Fibroblast of lung (primary cell): ENCODE results near the gene ARMC8. TPM values are rescaled to one million over a fixed set of nuclear protein-coding genes. Genes with fewer than 3 reads are reported as not detected.

Experiments used
- DNase-seq, 2 donors: peaks; one replicate each; pipeline versions ENCODE4 v3.0.0 to v3.0.0-alpha.2; 2010; ENCODE audit warnings: low read depth in 2 of 2
- H2AFZ ChIP-seq: 2 replicates; pipeline ENCODE4 v1.5.1; 2012; ENCODE audit warnings: low read length, control low read depth, inconsistent platforms
- H3K27ac ChIP-seq: 2 replicates; pipeline ENCODE4 v1.5.1; 2011; ENCODE audit warnings: low read length, control low read depth; ENCODE audit not compliant: insufficient read depth
- H3K27me3 ChIP-seq: 2 replicates; pipeline ENCODE4 v1.5.1; 2011; ENCODE audit warnings: mild to moderate bottlenecking, low read length; ENCODE audit not compliant: control insufficient read depth, insufficient read depth
- H3K36me3 ChIP-seq: 2 replicates; pipeline ENCODE4 v1.5.1; 2011; ENCODE audit warnings: low read length; ENCODE audit not compliant: control insufficient read depth, insufficient read depth
- H3K4me1 ChIP-seq: 2 replicates; pipeline ENCODE4 v1.5.1; 2011; ENCODE audit warnings: low read length; ENCODE audit not compliant: control insufficient read depth, insufficient read depth; ENCODE audit errors: extremely low read depth
- H3K4me2 ChIP-seq: 2 replicates; pipeline ENCODE4 v1.5.1; 2011; ENCODE audit warnings: low read length, control low read depth; ENCODE audit not compliant: insufficient read depth; ENCODE audit errors: extremely low read depth
- H3K4me3 ChIP-seq, 4 experiments: fragments of 200-600 bp in 1 of 4; sonication (generic) in 1 of 4; replicated peaks in 1 of 4; 2 replicates each; pipeline ENCODE4 v1.5.1; 2011 to 2016; ENCODE audit warnings: low read length in 4 of 4, low read depth in 3 of 4, mild to moderate bottlenecking in 3 of 4, control low read depth in 2 of 4, inconsistent platforms in 1 of 4, mixed read lengths in 1 of 4; ENCODE audit not compliant: insufficient read depth in 1 of 4; ENCODE audit errors: control extremely low read depth in 1 of 4
- H3K79me2 ChIP-seq: 2 replicates; pipeline ENCODE4 v1.5.1; 2012; ENCODE audit warnings: mild to moderate bottlenecking, low read length, inconsistent platforms; ENCODE audit not compliant: control insufficient read depth, insufficient read depth
- H3K9ac ChIP-seq: 2 replicates; pipeline ENCODE4 v1.5.1; 2011; ENCODE audit warnings: mild to moderate bottlenecking, low read length, control low read depth; ENCODE audit not compliant: insufficient read depth
- H3K9me3 ChIP-seq: 2 replicates; pipeline ENCODE4 v1.5.1; 2012; ENCODE audit warnings: low read depth, low read length; ENCODE audit not compliant: control insufficient read depth, insufficient read depth
- H4K20me1 ChIP-seq: 2 replicates; pipeline ENCODE4 v1.5.1; 2011; ENCODE audit warnings: low read length; ENCODE audit not compliant: control insufficient read depth, insufficient read depth; ENCODE audit errors: extremely low read depth
- CTCF ChIP-seq, 2 donors: IDR thresholded peaks in 1 of 2; conservative IDR thresholded peaks in 1 of 2; 1 replicate in 1 of 2; 2 replicates in 1 of 2; pipeline ENCODE4 v1.5.1; 2011 to 2012; ENCODE audit warnings: low read length in 2 of 2, control low read depth in 1 of 2, inconsistent platforms in 1 of 2, low read depth in 1 of 2, mild to moderate bottlenecking in 1 of 2
- EZH2 ChIP-seq: IDR thresholded peaks from 2 replicates; pipeline ENCODE4 v1.5.1; 2012; ENCODE audit warnings: low read length, control low read depth, mild to moderate bottlenecking; ENCODE audit errors: missing control alignments
- polyA plus RNA-seq, 2 donors: library from polyadenylated mRNA; depleted of rRNA in 1 of 2; stranded (reverse) in 1 of 2; unstranded in 1 of 2; fragments of >200 nt; gene quantifications; 2 replicates each; pipeline ENCODE4 v1.2.1, GENCODE V29; 2011 to 2012; ENCODE audit warnings: missing spikeins in 1 of 2
- total RNA-seq: library from RNA; depleted of rRNA; stranded (reverse); fragments of >200 nt; gene quantifications from 2 replicates; pipeline ENCODE4 v1.2.1, GENCODE V29; 2014

ARMC8 gene
- total and polyA plus RNA-seq, 2 donors (not counting 1 experiment from before 2014, with no cell fraction given): 44.7 to 45.9 TPM

GRCh38 chr3:138241061-138241460 lies 54.0 kb downstream of the ARMC8 start:
- Histone ChIP-seq H3K9ac (no peak overlapping the region), H3K27ac (no peak overlapping the region), H3K4me2 (no peak overlapping the region), H3K4me3 (no peak overlapping the region), H4K20me1 (no peaks in the 10 kb centered on the region), H3K27me3 (no peaks in the 10 kb centered on the region), H3K79me2 (no peaks in the 10 kb centered on the region), H3K9me3 (no peaks in the 10 kb centered on the region), H3K4me1 (no peaks in the 10 kb centered on the region), H3K36me3 (no peaks in the 10 kb centered on the region), H2AFZ (no peak overlapping the region)
- peak in 1 of 2 donors; percentile 49 for DNase-seq
- TF ChIP-seq CTCF (conservative IDR thresholded peaks at IDR 0.05 in 1 of 2, IDR thresholded peaks at IDR 0.05 in 1 of 2; ENCODE audit: low read depth in 1 of 2, low read length in 2 of 2) (no peak), EZH2 (no peak)

- no peak for DNase-seq
- Histone ChIP-seq H3K27me3 (no peaks in the 10 kb centered on the region), H4K20me1 (no peaks in the 10 kb centered on the region), H3K36me3 (no peaks in the 10 kb centered on the region), H2AFZ (no peak overlapping the region), H3K27ac (no peak overlapping the region), H3K9me3 (no peaks in the 10 kb centered on the region), H3K4me3 (no peak overlapping the region), H3K4me2 (no peak overlapping the region), H3K79me2 (no peaks in the 10 kb centered on the region), H3K4me1 (no peaks in the 10 kb centered on the region), H3K9ac (no peak overlapping the region)
- no peak for TF ChIP-seq CTCF (conservative IDR thresholded peaks at IDR 0.05 in 1 of 2, IDR thresholded peaks at IDR 0.05 in 1 of 2; ENCODE audit: low read depth in 1 of 2, low read length in 2 of 2)
- TF ChIP-seq EZH2: no peak
These were observed 54.6 kb downstream of the ARMC8 start for GRCh38 chr3:138241676-138242075.

GRCh38 chr3:138242466-138242865 lies 55.4 kb downstream of the ARMC8 start:
- Histone ChIP-seq H3K27ac (no peak overlapping the region), H3K9me3 (no peaks in the 10 kb centered on the region), H3K4me3 (no peak overlapping the region), H3K9ac (no peak overlapping the region), H4K20me1 (no peaks in the 10 kb centered on the region), H3K36me3 (no peaks in the 10 kb centered on the region), H2AFZ (no peak overlapping the region), H3K4me1 (no peaks in the 10 kb centered on the region), H3K4me2 (no peak overlapping the region), H3K79me2 (no peaks in the 10 kb centered on the region), H3K27me3 (no peaks in the 10 kb centered on the region)
- TF ChIP-seq CTCF (conservative IDR thresholded peaks at IDR 0.05 in 1 of 2, IDR thresholded peaks at IDR 0.05 in 1 of 2; ENCODE audit: low read depth in 1 of 2, low read length in 2 of 2) (no peak), EZH2 (no peak)
- DNase-seq: no peak
